ENCODE data around the gene OTULIN.
A peak's percentile ranks its signal among the peaks of the same experiment; 100 is the strongest.

The OTULIN gene

GRCh38 chr5:14667770-14668169, 3.3 kb downstream of the OTULIN start:
- no peak for DNase-seq (ENCODE audit: extremely low read depth in 1 of 2, low read depth in 1 of 2)

DNA sequence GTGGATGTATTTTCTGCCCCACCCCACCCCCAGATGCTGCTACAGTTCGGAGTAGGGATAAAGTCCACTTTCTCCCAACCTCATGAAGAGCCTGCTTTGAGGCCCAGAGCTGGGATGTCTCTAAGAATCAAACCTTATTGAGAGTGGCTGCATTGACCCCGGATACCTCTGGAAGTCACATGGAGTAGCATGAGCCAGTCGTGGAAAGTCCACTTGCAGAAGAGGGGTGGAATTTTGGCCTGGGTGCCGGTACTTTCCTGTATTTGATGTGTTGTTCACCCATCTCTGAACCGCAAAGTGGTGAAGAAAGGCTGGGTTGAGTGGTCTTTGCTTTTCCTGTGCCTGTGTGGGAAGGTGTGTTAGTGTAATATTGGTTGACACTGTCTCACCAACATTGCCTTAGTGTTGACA, 3.7 kb downstream of the OTULIN start:
- peak in 1 of 2 donors; percentile 70 for DNase-seq (ENCODE audit: extremely low read depth in 1 of 2, low read depth in 1 of 2)

- DNase-seq (ENCODE audit: extremely low read depth in 1 of 2, low read depth in 1 of 2), result no peak
These were observed 4.9 kb downstream of the OTULIN start for GRCh38 chr5:14669415-14669814.

DNA sequence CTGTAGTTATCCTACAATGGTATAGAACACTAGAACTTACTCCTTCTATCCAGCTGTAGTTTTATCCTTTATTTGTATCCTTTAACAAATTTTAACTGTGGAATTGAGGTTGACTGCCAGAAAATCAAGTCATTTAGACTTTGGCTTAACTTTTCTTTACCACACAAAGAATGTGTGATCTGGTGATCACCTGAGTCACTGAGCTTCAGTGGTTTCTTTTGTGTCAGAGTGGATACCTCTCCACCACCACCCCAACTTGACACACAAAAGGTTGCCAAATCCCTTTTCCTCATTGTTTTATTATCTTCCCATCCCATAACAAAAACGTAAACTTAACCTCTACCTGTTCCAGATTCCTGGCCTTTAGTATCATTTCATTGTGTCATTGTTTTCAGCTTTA, 5.5 kb downstream of the OTULIN start:
- no peak for DNase-seq (ENCODE audit: extremely low read depth in 1 of 2, low read depth in 1 of 2)

DNA sequence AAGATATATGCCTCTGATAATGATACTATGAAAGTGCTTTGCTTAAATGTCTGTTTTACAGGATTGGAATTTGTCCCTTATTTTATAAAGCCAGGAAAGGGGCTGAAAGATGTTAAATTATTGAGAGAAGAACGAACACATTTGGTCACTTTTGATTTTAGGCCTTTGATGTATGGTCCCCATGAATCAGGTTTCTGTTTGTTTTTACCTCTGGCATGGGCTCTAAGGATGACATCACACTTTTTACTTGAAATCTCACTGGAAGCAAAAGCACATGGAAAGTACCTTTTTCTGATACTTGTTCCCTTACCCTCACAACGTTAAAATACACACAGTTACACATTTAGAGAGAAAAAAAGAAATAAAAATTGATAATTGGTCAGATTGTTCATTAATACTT, 6.9 kb downstream of the OTULIN start:
- DNase-seq (ENCODE audit: extremely low read depth in 1 of 2, low read depth in 1 of 2), result no peak

DNA sequence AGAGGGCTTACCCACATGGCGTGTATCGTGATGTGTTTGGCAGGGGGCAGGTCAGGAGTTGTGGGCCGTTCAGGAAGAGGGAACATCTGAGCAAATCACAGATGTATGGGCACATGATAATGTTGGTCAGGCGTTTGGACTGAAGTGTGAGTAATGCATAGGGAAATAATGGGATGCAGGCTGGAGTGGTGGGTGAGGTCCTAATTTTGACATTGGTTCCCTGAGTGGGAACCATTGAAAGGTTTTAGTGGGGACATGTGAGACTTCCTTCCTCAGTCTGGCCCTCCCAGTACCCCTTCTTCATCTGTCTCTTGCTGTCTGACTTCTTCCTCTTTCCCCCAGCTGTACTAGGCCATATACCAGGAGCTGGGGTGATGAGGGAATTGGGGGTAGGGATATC, 7.6 kb downstream of the OTULIN start:
- no peak for DNase-seq (ENCODE audit: extremely low read depth in 1 of 2, low read depth in 1 of 2)

DNA sequence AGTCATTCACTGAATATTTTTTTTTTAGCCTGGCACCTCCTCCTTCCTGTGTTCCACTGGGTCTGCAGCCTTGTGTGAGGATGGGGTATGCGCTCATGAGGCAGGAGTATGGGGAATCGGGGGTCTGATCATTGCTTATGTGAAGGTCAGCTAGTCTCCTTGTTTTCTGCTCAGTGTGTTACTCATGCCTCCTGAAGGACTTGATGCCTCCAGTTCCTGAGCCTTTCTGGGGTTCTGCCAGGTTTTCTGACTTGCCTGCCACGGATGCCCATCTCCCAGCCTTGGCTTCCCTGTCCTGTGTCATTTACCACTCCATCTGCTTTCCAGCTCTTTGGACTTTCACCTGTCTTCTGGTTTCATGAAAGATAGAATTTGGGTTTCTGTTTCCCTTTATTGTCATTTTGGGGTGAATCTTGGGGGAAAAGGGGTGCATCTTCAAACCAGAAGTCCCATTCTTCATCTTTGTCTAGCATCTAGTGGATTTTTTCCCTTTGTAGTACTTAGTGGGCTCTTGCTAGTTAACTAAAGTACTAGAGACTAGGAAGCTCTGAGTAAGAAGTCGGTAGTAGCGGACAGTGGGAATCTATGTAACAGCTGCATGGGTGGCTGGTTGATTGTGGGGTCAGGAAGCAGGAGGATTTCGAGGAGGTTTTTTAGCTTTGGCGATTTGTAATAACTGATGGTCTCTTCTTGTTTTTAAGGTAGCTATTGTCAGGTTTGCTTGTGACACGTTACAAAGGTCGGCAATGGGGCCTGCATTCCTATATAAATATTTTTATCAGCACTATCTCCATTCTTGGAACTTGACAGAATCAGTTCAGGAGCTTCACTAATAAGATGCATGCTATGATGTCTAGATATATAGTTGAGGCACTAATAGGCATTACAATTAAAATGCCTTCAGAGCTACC, 8.2 kb downstream of the OTULIN start:
- DNase-seq (ENCODE audit: extremely low read depth in 1 of 2, low read depth in 1 of 2), result no peak

GRCh38 chr5:14673443-14673842, 8.9 kb downstream of the OTULIN start:
- DNase-seq (ENCODE audit: extremely low read depth in 1 of 2, low read depth in 1 of 2), result no peak

DNA sequence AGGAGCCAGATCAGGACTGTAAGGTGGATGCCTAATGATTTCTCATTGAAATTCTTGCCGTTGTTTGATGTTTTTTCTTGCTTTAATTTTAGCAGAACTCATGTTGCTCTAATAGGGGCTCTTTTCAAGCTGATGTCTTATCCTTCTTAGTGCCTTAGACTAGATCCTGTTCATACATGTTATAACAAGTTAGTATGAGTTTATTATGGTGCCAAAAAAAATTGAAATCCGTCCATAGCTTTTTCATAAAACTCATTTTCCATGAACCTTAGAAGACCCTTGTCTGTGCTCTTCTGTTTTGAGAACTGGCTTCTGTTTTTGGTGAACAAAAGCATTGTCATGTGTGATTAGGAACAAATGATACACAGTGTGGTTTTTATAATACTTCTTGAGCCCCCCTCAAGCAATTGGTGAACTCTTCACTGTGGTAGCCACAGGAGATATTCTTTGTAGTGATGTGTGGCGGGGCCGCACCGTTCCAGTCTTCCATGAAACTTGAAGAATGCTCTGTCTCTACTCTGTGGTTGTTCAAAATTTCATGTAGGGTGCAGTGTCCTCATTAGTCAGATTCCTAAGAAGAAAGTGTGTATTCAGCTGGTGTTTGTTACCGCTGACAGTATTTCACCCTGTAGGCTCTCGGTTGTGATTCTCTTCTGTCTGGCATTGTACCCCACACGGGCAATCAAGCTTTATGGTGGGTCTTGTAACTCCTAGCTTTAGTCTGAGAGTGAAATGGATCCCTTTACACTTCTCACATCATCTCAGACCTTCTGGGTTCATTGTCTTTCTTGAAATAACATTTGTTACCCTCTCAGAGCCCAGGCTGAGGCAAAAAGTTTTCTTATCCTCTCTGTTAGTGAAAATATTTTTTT, 10.7 kb downstream of the OTULIN start:
- no peak for DNase-seq (ENCODE audit: extremely low read depth in 1 of 2, low read depth in 1 of 2)

- DNase-seq (ENCODE audit: extremely low read depth in 1 of 2, low read depth in 1 of 2), result no peak
These were observed 11.4 kb downstream of the OTULIN start for GRCh38 chr5:14675865-14676300.

GRCh38 chr5:14676320-14676719, 11.8 kb downstream of the OTULIN start:
- no peak for DNase-seq (ENCODE audit: extremely low read depth in 1 of 2, low read depth in 1 of 2)

GRCh38 chr5:14678773-14679334, 14.3 kb downstream of the OTULIN start:
- no peak for DNase-seq (ENCODE audit: extremely low read depth in 1 of 2, low read depth in 1 of 2)

- no peak for DNase-seq (ENCODE audit: extremely low read depth in 1 of 2, low read depth in 1 of 2)
These were observed 15.1 kb downstream of the OTULIN start for GRCh38 chr5:14679595-14679994.

GRCh38 chr5:14681236-14681752, 16.8 kb downstream of the OTULIN start:
- DNase-seq (ENCODE audit: extremely low read depth in 1 of 2, low read depth in 1 of 2), result no peak

DNA sequence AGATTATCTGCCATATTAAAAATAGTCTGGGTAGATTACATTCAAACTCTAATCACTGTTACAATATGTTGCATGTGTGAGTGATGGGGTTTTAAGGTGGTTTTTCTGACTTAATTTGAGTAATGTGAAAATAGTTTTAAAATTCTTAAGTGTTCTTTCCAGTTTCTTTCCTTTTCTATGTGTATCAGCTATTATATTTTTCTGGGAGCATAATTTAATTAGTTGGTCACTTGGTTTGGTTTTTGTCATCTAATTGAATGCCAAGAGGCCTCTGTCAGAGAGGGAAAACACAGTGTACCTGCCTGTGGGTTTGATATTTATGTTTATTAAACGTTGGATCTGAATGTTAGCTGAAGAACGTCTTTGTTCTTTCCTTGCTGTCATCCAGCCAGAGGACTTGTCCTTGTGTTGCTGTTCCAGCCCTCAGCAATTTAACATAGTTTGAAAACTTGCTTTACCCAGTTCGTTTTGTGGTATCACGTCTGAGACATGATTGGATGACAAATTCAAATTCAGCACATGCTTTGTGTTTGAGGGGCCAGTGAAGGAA, 19.5 kb downstream of the OTULIN start:
- DNase-seq (ENCODE audit: extremely low read depth in 1 of 2, low read depth in 1 of 2), result no peak

DNA sequence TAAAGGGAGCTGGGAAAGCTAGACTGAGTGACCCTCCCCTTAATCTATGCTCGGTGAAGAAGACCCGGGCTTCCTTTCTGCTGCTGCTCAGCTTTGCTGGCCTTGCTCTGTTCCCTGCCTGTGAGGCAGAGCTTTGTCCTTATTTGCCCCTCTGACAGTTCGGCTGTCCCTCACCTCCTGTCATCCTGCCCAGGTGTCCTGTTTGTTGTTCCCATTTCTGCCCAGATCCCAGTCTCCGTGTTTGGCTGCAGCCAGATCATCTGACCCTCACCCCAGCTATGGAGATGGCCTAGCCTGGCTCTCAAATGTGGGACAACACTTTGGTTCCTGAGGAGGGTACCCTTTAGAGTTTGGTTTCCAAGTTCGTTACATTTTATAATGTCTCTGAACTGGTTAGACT, 20.2 kb downstream of the OTULIN start:
- no peak for DNase-seq (ENCODE audit: extremely low read depth in 1 of 2, low read depth in 1 of 2)

DNA sequence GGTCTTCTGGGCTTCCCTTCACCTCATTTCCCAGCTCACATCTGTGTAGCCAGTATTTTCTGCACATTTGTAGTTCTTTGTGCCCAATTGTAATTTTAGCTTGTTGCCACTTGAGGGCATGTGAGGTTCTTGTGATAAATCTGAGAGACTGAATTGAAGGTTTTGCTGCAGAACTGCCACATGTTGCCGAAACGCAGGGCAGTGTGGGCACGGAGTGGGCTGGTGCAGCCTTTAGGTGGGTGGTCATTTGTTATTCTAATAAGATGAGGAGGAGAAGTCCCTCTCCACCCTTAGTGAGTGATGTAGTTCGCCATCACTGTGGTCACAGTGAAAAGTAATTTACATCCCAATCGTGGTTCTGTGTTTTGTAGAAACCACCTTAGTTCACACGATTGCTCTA, 21.2 kb downstream of the OTULIN start:
- DNase-seq (ENCODE audit: extremely low read depth in 1 of 2, low read depth in 1 of 2), result no peak

DNA sequence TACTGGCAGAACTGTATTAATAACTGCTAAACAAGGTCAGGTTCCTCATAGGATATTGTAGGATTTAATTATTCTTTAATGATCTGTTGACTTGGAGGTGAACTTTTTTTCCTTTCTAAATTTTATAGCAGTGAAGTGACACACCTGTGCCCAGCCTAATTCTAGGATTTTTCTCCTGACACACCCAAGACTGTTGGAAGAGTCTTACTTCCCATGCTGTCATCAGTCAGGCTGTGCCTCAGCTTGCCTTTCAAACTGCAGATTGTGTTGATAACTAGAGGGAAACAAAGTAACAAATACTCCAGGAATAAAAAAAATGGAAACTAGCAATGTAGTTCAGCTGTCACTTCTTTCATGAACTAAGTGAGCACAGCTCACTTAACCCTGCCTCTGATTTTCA, 22.0 kb downstream of the OTULIN start:
- no peak for DNase-seq (ENCODE audit: extremely low read depth in 1 of 2, low read depth in 1 of 2)

GRCh38 chr5:14687023-14687665, 22.6 kb downstream of the OTULIN start:
- DNase-seq (ENCODE audit: extremely low read depth in 1 of 2, low read depth in 1 of 2), result no peak

DNA sequence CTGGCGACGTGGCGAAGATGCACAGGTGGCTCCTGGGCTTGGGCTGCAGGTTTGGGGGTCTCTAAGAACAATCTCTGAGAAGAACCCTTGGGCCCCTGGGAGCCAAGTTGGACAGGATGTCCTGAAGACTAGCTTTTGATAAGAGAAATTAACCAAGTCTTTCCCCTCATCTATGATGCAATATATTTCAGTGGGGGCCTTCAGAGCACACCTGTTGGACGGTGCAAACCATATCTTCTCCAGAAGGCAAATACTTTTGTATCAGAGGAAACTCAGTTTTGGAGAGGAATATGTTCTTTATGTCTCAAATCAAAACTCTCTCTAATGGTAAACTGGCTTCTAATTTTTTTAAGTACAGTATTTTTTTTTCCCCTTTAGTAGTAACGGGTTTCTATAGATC, 28.6 kb downstream of the OTULIN start:
- no peak for DNase-seq (ENCODE audit: extremely low read depth in 1 of 2, low read depth in 1 of 2)

Data from stimulated activated CD8-positive, alpha-beta memory T cell treated with anti-CD3 and anti-CD28 coated beads, Interleukin-7, amount 100 ng/mL, for 48 hours (primary cell).